ENCODE measurements around the gene RADIL.

Gene RADIL

GRCh38 chr7:4849390-4849789 is 34.1 kb downstream of the RADIL start:
- DNase-seq: no peak

- no peak for DNase-seq
Measured at GRCh38 chr7:4845740-4846142, 37.8 kb downstream of the RADIL start.

GRCh38 chr7:4842319-4843064 is 41.0 kb downstream of the RADIL start:
- DNase-seq: no peak

- no peak for DNase-seq
Measured at GRCh38 chr7:4841836-4842235, 41.7 kb downstream of the RADIL start.

- no peak for DNase-seq
Measured at GRCh38 chr7:4841007-4841784, 42.3 kb downstream of the RADIL start.

DNA sequence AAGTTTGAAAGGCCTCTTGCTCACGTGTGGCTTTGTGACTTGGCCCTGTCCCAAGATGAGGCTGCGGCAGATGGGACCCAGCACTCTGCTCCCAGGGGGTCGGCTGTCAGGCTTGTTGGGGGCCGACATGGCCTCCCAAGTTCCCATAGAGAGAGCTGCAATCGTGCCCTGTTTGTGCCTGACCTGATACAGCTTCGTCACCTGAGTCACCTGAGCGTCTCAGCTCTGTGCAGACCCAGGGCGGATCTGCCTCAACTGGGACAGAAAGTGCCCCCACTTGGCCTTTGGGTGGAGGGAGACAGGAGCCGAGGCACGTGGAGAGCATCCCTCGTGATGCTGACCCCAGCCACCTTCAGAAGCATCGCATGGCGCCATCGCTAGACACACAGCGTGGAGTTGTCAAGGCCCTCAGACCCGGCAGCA is 43.4 kb downstream of the RADIL start:
- no peak for DNase-seq

GRCh38 chr7:4838626-4839334 is 44.7 kb downstream of the RADIL start:
- no peak for DNase-seq

- DNase-seq: no peak
Measured at GRCh38 chr7:4837803-4838625, 45.5 kb downstream of the RADIL start.

- DNase-seq: no peak
Measured at GRCh38 chr7:4837041-4837802, 46.3 kb downstream of the RADIL start.

DNA sequence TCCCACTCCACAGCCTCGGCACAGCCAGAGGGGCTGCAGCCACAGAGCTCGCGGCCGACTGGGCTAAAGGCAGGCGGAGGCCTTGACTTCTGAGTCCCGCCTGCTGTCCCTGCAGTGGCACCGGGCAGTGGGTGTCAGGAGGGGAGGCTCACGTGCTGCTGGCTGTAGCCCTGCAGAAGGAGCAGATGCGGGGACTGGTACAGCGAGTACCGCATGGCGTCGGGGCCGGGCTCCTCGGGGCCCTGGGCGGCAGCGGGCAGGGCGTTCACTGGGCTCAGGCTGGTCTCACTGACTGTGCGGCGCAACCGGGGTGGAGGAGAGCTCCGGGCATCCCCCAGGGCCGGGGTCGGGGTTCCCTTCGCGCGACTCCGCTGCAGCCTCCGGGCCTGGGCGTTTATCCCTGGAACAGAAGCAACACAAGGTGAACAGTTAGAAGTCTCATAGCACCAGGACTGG is 47.3 kb downstream of the RADIL start:
- no peak for DNase-seq

GRCh38 chr7:4835398-4836205 is 47.9 kb downstream of the RADIL start:
- DNase-seq: no peak

- DNase-seq: no peak
Measured at GRCh38 chr7:4834601-4835397, 48.7 kb downstream of the RADIL start.

DNA sequence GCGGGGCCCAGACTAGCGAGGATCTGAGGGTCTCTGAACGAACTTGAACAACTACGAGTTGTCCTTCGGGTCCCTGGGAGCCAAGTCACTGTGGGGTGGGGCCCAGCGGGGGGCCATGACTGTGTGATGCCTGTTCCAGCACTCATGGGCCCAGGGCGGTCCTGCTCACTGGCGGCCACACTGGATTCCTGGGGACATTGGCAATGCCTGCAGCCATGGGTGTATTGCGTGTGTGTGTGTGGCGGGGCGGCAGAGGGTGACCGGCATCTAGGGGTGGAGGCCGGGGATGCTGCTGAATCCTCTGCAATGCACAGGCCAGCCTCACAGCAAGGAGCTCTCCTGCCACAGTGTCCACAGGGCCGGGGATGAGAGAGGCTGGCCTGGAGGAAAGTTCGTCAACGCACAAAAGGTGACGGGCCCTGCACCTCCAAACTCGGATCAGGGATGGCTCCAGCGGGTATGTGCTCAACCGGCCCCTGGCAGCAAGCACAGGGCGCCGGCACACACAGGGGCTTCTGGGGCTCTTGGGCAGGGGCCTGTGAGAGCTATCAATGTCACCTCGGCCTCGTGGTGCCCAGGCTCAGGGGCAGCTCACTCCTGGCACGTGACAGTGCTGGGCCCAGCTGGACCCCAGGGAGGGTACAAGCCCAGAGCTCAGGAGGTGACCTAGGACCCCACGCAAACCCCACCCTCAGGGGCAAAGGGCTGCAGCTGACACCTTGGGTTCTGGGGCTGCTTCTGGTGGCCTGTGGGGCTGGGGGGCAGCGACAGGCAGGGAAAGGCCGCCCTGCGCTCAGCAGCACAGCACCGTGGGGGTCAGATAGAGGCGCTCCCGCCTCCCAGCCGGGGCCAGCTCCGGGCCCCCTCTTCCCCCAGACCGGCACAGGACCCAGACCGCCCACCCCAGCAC is 49.6 kb downstream of the RADIL start:
- DNase-seq: no peak

- DNase-seq: no peak
Measured at GRCh38 chr7:4833176-4833575, 50.3 kb downstream of the RADIL start.

- DNase-seq: no peak
Measured at GRCh38 chr7:4832711-4833110, 50.8 kb downstream of the RADIL start.

DNA sequence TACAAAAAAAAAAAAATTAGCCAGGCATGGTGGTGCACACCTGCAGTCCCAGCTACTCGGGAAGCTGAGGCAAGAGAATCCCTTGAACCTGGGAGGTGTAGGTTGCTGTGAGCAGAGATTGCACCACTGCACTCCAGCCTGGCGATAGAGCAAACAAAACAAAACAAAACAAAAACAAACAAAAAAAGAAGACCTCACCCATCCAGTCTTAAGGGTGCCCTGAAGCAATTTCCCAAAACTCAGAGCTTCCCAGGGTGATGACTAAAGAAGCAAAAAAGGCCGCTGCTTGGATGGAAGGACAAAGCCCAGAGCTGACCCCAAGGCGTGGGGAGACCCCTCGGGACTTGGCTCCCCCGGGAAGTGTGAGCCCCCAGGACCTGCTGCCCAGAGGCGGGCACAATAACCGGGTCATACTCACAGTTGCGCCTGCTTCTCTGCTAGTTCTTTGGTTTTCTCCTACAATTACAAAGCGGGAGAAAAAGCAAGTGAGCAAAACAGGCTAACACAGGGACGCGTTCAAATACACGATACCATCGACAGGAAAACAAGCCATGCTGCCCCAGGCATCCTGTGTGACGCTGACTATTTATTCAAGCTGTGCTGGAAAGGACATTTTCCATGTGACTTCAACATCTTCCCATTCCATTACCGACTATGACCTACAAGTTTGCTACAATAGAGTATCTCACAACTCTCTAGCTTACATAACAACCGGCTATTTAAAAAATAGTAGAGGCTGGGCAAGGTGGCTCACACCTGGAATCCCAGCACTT is 51.6 kb downstream of the RADIL start:
- no peak for DNase-seq

DNA sequence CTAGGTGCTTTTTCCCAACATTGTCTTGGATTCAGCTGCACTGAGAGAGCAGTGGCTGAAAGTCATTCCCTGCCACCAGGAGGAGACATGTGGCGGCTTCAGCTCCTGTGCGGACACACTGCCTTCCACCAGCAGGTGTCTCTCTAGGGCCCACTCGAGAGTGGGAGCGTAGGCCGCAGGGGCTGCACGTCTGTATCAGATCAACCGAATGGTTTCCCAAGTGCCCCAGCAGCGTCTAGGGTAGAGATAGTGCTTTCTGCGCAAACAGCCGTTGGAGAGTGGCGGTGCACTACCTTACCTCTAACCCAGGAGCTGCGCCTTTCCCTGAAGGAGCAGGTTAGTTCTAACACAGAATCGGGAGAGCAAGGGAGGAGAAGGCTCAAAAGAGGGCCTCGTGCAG is 53.3 kb downstream of the RADIL start:
- peak; percentile 58 for DNase-seq
